IPS-NIHi7 (cell line): Measurements from ENCODE around the gene RGS3.
"Not testable (repeated sequence)": the region's sequence is repeated elsewhere in the genome, so short reads cannot be mapped to it uniquely, and the experiment has no call there.

ENCODE experiments used
- DNase-seq: peaks from one replicate; pipeline ENCODE4 v3.0.0; 2012; ENCODE audit warnings: mixed read lengths; ENCODE audit errors: extremely low spot score

The RGS3 gene

GRCh38 chr9:113546566-113546965, 83.0 kb downstream of the RGS3 start:
- no peak for DNase-seq

- no peak for DNase-seq
These were observed 84.0 kb downstream of the RGS3 start for GRCh38 chr9:113547501-113547900.

GRCh38 chr9:113548221-113549041, 84.9 kb downstream of the RGS3 start:
- DNase-seq, result peak; percentile 43

GRCh38 chr9:113549892-113550291, 86.4 kb downstream of the RGS3 start:
- DNase-seq, result not testable (repeated sequence)

- DNase-seq, result no peak
These were observed 93.5 kb downstream of the RGS3 start for GRCh38 chr9:113556877-113557593.

- DNase-seq, result no peak
These were observed 95.3 kb downstream of the RGS3 start for GRCh38 chr9:113558632-113559502.

- DNase-seq, result no peak
These were observed 96.6 kb downstream of the RGS3 start for GRCh38 chr9:113559834-113560800.

- DNase-seq, result no peak
These were observed 99.3 kb downstream of the RGS3 start for GRCh38 chr9:113562653-113563381.

GRCh38 chr9:113563826-113564497, 100.4 kb downstream of the RGS3 start:
- no peak for DNase-seq

- DNase-seq, result peak; percentile 90
These were observed 101.1 kb downstream of the RGS3 start for GRCh38 chr9:113564498-113565237.

- DNase-seq, result no peak
These were observed 102.6 kb downstream of the RGS3 start for GRCh38 chr9:113566016-113566711.

GRCh38 chr9:113566712-113567071, 103.2 kb downstream of the RGS3 start:
- DNase-seq, result no peak

GRCh38 chr9:113567361-113568080, 104.0 kb downstream of the RGS3 start:
- DNase-seq, result no peak

- no peak for DNase-seq
These were observed 104.5 kb downstream of the RGS3 start for GRCh38 chr9:113568081-113568435.

GRCh38 chr9:113568571-113569321, 105.2 kb downstream of the RGS3 start:
- no peak for DNase-seq

- DNase-seq, result no peak
These were observed 106.0 kb downstream of the RGS3 start for GRCh38 chr9:113569472-113570060.

- no peak for DNase-seq
These were observed 106.6 kb downstream of the RGS3 start for GRCh38 chr9:113570106-113570505.
